Thoracic aorta (tissue), 2 donors: ENCODE data around the gene FREM2. TPM values are rescaled to one million over a fixed set of nuclear protein-coding genes. Genes with fewer than 3 reads are reported as not detected.

Experiments
- ATAC-seq: fragments of 150-250 bp; one replicate; pipeline ENCODE4 v1.8.0; 2017; ENCODE audit warnings: low read depth; ENCODE audit not compliant: insufficient number of reproducible peaks, low FRiP score
- DNase-seq: peaks from one replicate; pipeline ENCODE4 v3.0.0-alpha.2; 2020; ENCODE audit warnings: low spot score
- H3K27ac ChIP-seq, 2 donors: fragments of 200-600 bp; sonication (generic); 1 replicate in 1 of 2; 2 replicates in 1 of 2; pipeline ENCODE4 v1.5.1; 2016; ENCODE audit warnings: mild to moderate bottlenecking in 2 of 2, moderate library complexity in 2 of 2
- H3K27me3 ChIP-seq: fragments of 200-600 bp; sonication (generic); replicated peaks from 2 replicates; pipeline ENCODE4 v1.6.0; 2016; ENCODE audit warnings: mild to moderate bottlenecking; ENCODE audit not compliant: insufficient read depth
- H3K36me3 ChIP-seq: fragments of 200-600 bp; sonication (generic); one replicate; pipeline ENCODE4 v1.5.1; 2016
- H3K4me1 ChIP-seq, 2 donors: fragments of 200-600 bp; sonication (generic); 1 replicate in 1 of 2; 2 replicates in 1 of 2; pipeline versions ENCODE4 v1.5.1 to v1.6.0; 2016; ENCODE audit warnings: low read depth in 2 of 2, mild to moderate bottlenecking in 1 of 2; ENCODE audit not compliant: control insufficient read depth in 1 of 2
- H3K4me3 ChIP-seq: fragments of 200-600 bp; sonication (generic); 2 replicates; pipeline ENCODE4 v1.5.1; 2016; ENCODE audit warnings: mild to moderate bottlenecking
- H3K9me3 ChIP-seq: fragments of 200-600 bp; sonication (generic); 2 replicates; pipeline ENCODE4 v1.5.1; 2016
- CTCF ChIP-seq: fragments of 200-600 bp; sonication (generic); IDR thresholded peaks from one replicate; pipeline ENCODE4 v1.5.1; 2019; ENCODE audit warnings: antibody characterized with exemption
- total RNA-seq, 2 donors: library from RNA; depleted of rRNA; stranded (reverse); fragments of >200 nt; gene quantifications; one replicate each; pipeline versions ENCODE4 v1.1.0 to v1.2.3, GENCODE V29; 2016

FREM2 gene
- total RNA-seq, 2 donors from 2014 or later, result 0.14 TPM; not detected in 1

DNA sequence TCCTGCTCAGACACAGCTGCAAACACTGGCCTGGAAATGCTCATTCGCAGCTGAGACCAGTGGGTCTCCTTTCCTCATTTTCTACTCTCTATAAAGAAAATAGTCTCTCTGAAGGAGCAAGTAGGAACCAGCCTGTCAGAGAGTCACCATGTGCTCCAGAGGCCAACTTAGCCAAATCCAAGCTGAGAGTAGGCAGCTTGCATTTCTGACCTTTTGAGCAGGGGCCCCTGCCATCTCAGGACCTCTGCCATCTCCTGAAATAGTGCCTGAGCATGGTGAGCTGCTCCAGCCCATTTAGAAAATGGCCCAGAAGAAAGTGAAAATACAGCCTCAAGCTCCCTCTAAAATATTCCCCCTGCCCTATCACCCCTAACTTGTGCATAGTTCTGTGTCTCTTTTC is 208.2 kb downstream of the FREM2 start:
- Histone ChIP-seq H3K36me3 (no peaks in the 10 kb centered on the region), H3K9me3 (no peaks in the 10 kb centered on the region), H3K27me3 (no peaks in the 10 kb centered on the region), H3K27ac (no peak overlapping the region), H3K4me1 (no peaks in the 10 kb centered on the region), H3K4me3 (no peak overlapping the region)
- no peak for TF ChIP-seq CTCF
- DNase-seq (no peak), ATAC-seq (no peak)

- DNase-seq (no peak), ATAC-seq (no peak)
- no peaks in the 10 kb centered on the region for H3K36me3 ChIP-seq
- no peaks in the 10 kb centered on the region for H3K9me3 ChIP-seq
- H3K27me3 ChIP-seq, result no peaks in the 10 kb centered on the region
- H3K4me1 ChIP-seq, result no peaks in the 10 kb centered on the region
- no peak overlapping the region for H3K27ac ChIP-seq
- no peak for TF ChIP-seq CTCF
- H3K4me3 ChIP-seq, result no peak overlapping the region
Measured at GRCh38 chr13:38897521-38897920, 210.6 kb downstream of the FREM2 start.

- TF ChIP-seq CTCF, result no peak
- DNase-seq, result no peak
- H3K27ac ChIP-seq, result no peak overlapping the region
Measured at GRCh38 chr13:38898481-38898880, 211.6 kb downstream of the FREM2 start.

DNA sequence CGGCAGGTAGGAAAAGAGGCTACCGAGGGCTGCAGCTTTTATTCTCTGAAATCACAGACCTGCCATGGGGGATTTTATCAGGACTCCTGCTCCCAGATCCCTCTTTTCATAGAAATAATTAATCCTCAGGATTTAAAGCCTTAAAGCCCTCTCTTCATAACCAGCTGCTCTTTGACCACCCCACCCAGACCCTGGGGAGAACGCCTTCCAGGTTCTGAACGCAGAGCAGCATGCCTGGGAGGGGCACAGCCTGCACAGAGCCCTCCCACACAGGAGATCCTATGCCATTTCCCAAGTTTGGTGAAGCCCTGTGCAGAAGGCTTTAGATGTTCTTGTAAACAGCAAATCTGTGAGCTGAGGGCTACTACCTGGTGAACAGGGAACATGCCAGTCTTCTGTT is 212.7 kb downstream of the FREM2 start:
- ATAC-seq (no peak), DNase-seq (no peak)
- no peaks in the 10 kb centered on the region for H3K9me3 ChIP-seq
- H3K27ac ChIP-seq, result no peak overlapping the region
- no peak for TF ChIP-seq CTCF
- no peak overlapping the region for H3K4me3 ChIP-seq
- no peaks in the 10 kb centered on the region for H3K36me3 ChIP-seq
- H3K27me3 ChIP-seq, result no peaks in the 10 kb centered on the region
- H3K4me1 ChIP-seq, result no peaks in the 10 kb centered on the region

More at GRCh38 chr13:38898481-38898880, 211.6 kb downstream of the FREM2 start:
- Histone ChIP-seq H3K4me1 (no peaks in the 10 kb centered on the region), H3K27me3 (no peaks in the 10 kb centered on the region), H3K36me3 (no peaks in the 10 kb centered on the region), H3K4me3 (no peak overlapping the region), H3K9me3 (no peaks in the 10 kb centered on the region)
- no peak for ATAC-seq

GRCh38 chr13:38900188-38900587 is 213.3 kb downstream of the FREM2 start:
- TF ChIP-seq CTCF, result no peak
- no peaks in the 10 kb centered on the region for H3K36me3 ChIP-seq
- DNase-seq, result no peak
- no peak for ATAC-seq
- H3K9me3 ChIP-seq, result no peaks in the 10 kb centered on the region
- no peak overlapping the region for H3K27ac ChIP-seq
- H3K4me3 ChIP-seq, result no peak overlapping the region
- H3K27me3 ChIP-seq, result no peaks in the 10 kb centered on the region
- no peaks in the 10 kb centered on the region for H3K4me1 ChIP-seq
